Measurements from ENCODE around the gene MYO7A.

DNA sequence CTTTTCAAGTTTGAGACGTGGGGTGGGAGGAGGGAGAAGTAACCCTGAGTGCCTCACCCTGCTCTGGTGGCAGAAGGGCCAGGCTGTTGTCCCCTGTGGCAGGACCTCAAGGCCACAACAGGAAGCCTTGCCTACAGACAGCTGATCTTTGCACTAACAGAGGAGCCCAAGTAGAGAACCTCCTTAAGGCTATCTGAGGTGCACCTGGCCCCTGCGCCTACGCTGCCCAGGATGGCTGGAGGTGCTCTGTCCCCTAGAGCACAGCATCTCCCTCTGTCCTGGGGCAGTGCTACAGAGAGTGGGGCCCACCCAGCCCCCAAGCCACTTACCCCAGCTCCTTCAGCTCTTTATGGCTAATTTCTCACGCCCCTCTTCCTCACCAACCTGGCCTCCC is 27.0 kb downstream of the MYO7A start:
- TF ChIP-seq CTCF (IDR thresholded peaks at IDR 0.05; ENCODE audit: borderline replicate concordance, extremely low read depth, low read length, poor library complexity, severe bottlenecking) (no peak), EZH2 (IDR thresholded peaks at IDR 0.05; ENCODE audit: borderline replicate concordance, low read depth, low read length, severe bottlenecking) (no peak)

Measured in DND-41 (cell line).